ENCODE measurements around the gene BRD1. TPM values are rescaled to one million over a fixed set of nuclear protein-coding genes. Genes with fewer than 3 reads are reported as not detected.

Gene BRD1
- total RNA-seq, 4 donors from 2014 or later, result 69.3 to 116 (median 81.1) TPM

- Histone ChIP-seq H3K4me1 (peaks cover 35% of the 10 kb centered on the region), H3K27ac (no peak overlapping the region), H3K36me3 (peaks cover 26% of the 10 kb centered on the region), H3K4me3 (no peak overlapping the region), H3K27me3 (no peaks in the 10 kb centered on the region), H3K9me3 (no peaks in the 10 kb centered on the region)
- 94% methylated on average over 8 of the region's 8 CpGs for WGBS
- TF ChIP-seq POLR2AphosphoS5 (IDR thresholded peaks at IDR 0.05), result no peak
- no peak for TF ChIP-seq EP300 (IDR thresholded peaks at IDR 0.05)
- no peak for TF ChIP-seq POLR2A (IDR thresholded peaks at IDR 0.05)
- no peak for TF ChIP-seq CTCF (IDR thresholded peaks at IDR 0.05)
- no peak for DNase-seq (ENCODE audit: low spot score in 2 of 2)
Observed at GRCh38 chr22:49807129-49807528, 20.5 kb downstream of the BRD1 start.

GRCh38 chr22:49803737-49804375, 23.8 kb downstream of the BRD1 start:
- H3K27me3 ChIP-seq, result no peaks in the 10 kb centered on the region
- DNase-seq (ENCODE audit: low spot score in 2 of 2), result no peak
- H3K9me3 ChIP-seq, result no peaks in the 10 kb centered on the region
- peaks cover 37% of the 10 kb centered on the region for H3K4me1 ChIP-seq
- no peak overlapping the region for H3K4me3 ChIP-seq
- H3K36me3 ChIP-seq, result peaks cover 42% of the 10 kb centered on the region
- WGBS, result 88% methylated on average over 28 of the region's 28 CpGs
- no peak for TF ChIP-seq POLR2A (IDR thresholded peaks at IDR 0.05)
- TF ChIP-seq CTCF (IDR thresholded peaks at IDR 0.05), result no peak
- no peak for TF ChIP-seq POLR2AphosphoS5 (IDR thresholded peaks at IDR 0.05)
- no peak for TF ChIP-seq EP300 (IDR thresholded peaks at IDR 0.05)
- H3K27ac ChIP-seq, result no peak overlapping the region

- WGBS, result 100% methylated on average over 2 of the region's 18 CpGs
- H3K9me3 ChIP-seq, result no peaks in the 10 kb centered on the region
- H3K4me1 ChIP-seq, result peaks cover 32% of the 10 kb centered on the region
- no peaks in the 10 kb centered on the region for H3K27me3 ChIP-seq
- H3K36me3 ChIP-seq, result peaks cover 49% of the 10 kb centered on the region
- DNase-seq (ENCODE audit: low spot score in 2 of 2), result no peak
- no peak overlapping the region for H3K27ac ChIP-seq
- TF ChIP-seq CTCF (IDR thresholded peaks at IDR 0.05), result no peak
- TF ChIP-seq POLR2AphosphoS5 (IDR thresholded peaks at IDR 0.05), result no peak
- TF ChIP-seq POLR2A (IDR thresholded peaks at IDR 0.05), result no peak
- TF ChIP-seq EP300 (IDR thresholded peaks at IDR 0.05), result no peak
- no peak overlapping the region for H3K4me3 ChIP-seq
Observed at GRCh38 chr22:49803134-49803533, 24.5 kb downstream of the BRD1 start.

- WGBS, result 81% methylated on average over 18 of the region's 18 CpGs
- TF ChIP-seq CTCF (IDR thresholded peaks at IDR 0.05) (no peak), EP300 (IDR thresholded peaks at IDR 0.05) (no peak), POLR2AphosphoS5 (IDR thresholded peaks at IDR 0.05) (no peak), POLR2A (IDR thresholded peaks at IDR 0.05) (no peak)
- no peaks in the 10 kb centered on the region for H3K9me3 ChIP-seq
- peaks cover 65% of the 10 kb centered on the region for H3K36me3 ChIP-seq
- no peak for DNase-seq (ENCODE audit: low spot score in 2 of 2)
- no peak overlapping the region for H3K27ac ChIP-seq
- H3K27me3 ChIP-seq, result no peaks in the 10 kb centered on the region
- peaks cover 32% of the 10 kb centered on the region for H3K4me1 ChIP-seq
- no peak overlapping the region for H3K4me3 ChIP-seq
Observed at GRCh38 chr22:49801391-49802060, 26.1 kb downstream of the BRD1 start.

- no peaks in the 10 kb centered on the region for H3K27me3 ChIP-seq
- TF ChIP-seq POLR2AphosphoS5 (IDR thresholded peaks at IDR 0.05) (no peak), POLR2A (IDR thresholded peaks at IDR 0.05) (no peak), EP300 (IDR thresholded peaks at IDR 0.05) (no peak), CTCF (IDR thresholded peaks at IDR 0.05) (no peak)
- no peak for DNase-seq (ENCODE audit: low spot score in 2 of 2)
- no peaks in the 10 kb centered on the region for H3K9me3 ChIP-seq
- H3K36me3 ChIP-seq, result peaks cover 74% of the 10 kb centered on the region
- no peak overlapping the region for H3K4me3 ChIP-seq
- H3K27ac ChIP-seq, result no peak overlapping the region
- H3K4me1 ChIP-seq, result peaks cover 29% of the 10 kb centered on the region
- 89% methylated on average over 20 of the region's 29 CpGs for WGBS
Observed at GRCh38 chr22:49800408-49801238, 27.1 kb downstream of the BRD1 start.

All from suprapubic skin (tissue), 4 donors.